ENCODE data around the gene THBS3.

DNA sequence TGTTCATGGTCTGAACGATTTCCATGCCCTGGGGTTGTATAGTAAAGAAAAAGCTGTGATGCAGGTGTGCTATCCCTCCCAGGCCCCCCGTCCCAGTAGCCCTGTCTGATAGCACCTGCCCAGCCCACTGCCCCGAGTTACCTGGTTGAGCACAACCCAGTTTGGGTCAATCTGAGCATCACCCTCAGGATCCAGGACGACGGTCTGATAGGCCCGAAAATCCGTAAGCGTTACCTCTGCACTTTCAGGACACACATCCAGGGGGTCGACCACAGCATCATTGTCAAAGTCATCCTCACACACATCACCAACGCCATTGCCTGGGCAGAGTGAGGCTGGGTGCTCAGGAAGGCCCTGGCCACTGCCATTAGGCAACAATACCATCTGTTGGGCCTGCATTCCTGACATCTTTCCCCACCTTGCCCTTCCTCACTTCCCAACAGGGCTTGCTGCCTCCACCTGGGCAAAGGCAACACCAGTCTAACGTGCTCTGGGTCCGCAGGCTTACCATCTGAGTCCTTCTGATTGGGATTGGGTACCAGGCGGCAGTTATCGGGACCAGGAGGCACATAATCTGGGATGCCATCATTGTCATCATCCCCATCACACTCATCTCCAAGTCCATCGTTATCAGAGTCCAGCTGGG is 9.7 kb downstream of the THBS3 start:
- TF ChIP-seq, protein P1, sequence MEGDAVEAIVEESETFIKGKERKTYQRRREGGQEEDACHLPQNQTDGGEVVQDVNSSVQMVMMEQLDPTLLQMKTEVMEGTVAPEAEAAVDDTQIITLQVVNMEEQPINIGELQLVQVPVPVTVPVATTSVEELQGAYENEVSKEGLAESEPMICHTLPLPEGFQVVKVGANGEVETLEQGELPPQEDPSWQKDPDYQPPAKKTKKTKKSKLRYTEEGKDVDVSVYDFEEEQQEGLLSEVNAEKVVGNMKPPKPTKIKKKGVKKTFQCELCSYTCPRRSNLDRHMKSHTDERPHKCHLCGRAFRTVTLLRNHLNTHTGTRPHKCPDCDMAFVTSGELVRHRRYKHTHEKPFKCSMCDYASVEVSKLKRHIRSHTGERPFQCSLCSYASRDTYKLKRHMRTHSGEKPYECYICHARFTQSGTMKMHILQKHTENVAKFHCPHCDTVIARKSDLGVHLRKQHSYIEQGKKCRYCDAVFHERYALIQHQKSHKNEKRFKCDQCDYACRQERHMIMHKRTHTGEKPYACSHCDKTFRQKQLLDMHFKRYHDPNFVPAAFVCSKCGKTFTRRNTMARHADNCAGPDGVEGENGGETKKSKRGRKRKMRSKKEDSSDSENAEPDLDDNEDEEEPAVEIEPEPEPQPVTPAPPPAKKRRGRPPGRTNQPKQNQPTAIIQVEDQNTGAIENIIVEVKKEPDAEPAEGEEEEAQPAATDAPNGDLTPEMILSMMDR (IDR thresholded peaks at IDR 0.05; ENCODE audit: low read depth, low read length): no peak
- TF ChIP-seq EZH2phosphoT487 (IDR thresholded peaks at IDR 0.05; ENCODE audit: low read depth): no peak

Data from OCI-LY3 (cell line).